Esophagus muscularis mucosa (tissue), 3 donors: Measurements from ENCODE around the gene SYTL2.

ENCODE experiments used
- POLR2A ChIP-seq: fragments of 450-650 bp; IDR thresholded peaks from one replicate; pipeline ENCODE4 v1.6.1; 2017; ENCODE audit warnings: antibody characterized with exemption, moderate library complexity, mild to moderate bottlenecking, low read depth
- POLR2AphosphoS5 ChIP-seq, 2 donors: sonication (generic); formaldehyde crosslinking; IDR thresholded peaks; one replicate each; pipeline ENCODE4 v1.6.1; 2017; ENCODE audit warnings: antibody characterized with exemption in 2 of 2
- TF ChIP-seq, protein P1 (sequence below), 3 experiments: fragments of 200-600 bp in 2 of 3; fragments of 450-650 bp in 1 of 3; sonication (generic) in 2 of 3; IDR thresholded peaks; one replicate each; pipeline ENCODE4 v1.5.1; 2017 to 2019; ENCODE audit warnings: antibody characterized with exemption in 3 of 3, mild to moderate bottlenecking in 2 of 3, moderate library complexity in 1 of 3

DNA sequence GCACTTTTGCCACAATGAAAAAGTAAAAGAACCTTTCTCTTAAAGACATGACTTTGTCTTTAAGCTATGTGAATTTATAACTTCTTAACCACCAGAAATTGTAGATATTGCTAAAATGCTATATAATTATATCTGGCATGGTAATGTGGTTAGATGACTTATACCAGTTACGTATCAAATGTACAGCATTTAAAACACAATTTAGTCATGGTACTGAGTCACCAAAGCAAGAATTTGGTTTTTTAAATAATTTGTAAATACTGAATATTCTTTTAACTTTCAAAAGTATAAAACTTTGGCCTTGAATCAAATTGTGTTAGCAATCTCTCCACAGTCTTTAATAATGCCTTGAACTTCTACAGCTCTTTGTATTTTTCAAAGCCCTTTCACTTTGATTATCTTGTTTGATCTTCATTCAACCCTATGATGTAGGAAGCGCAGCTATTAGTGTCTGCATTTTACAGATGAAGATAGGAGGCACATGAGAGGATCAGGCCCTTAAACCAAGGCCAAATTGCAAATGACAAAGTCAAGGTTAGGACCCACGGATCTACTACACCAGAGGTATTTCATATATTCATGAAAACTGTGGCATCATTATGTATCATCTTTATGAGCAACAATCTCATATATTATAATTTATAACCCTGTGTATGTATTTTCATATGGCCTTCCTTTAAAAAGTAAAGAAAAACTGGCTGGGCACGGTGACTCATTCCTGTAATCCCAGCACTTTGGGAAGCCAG, 4.4 kb upstream of the SYTL2 start:
- TF ChIP-seq, protein P1, sequence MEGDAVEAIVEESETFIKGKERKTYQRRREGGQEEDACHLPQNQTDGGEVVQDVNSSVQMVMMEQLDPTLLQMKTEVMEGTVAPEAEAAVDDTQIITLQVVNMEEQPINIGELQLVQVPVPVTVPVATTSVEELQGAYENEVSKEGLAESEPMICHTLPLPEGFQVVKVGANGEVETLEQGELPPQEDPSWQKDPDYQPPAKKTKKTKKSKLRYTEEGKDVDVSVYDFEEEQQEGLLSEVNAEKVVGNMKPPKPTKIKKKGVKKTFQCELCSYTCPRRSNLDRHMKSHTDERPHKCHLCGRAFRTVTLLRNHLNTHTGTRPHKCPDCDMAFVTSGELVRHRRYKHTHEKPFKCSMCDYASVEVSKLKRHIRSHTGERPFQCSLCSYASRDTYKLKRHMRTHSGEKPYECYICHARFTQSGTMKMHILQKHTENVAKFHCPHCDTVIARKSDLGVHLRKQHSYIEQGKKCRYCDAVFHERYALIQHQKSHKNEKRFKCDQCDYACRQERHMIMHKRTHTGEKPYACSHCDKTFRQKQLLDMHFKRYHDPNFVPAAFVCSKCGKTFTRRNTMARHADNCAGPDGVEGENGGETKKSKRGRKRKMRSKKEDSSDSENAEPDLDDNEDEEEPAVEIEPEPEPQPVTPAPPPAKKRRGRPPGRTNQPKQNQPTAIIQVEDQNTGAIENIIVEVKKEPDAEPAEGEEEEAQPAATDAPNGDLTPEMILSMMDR (IDR thresholded peaks at IDR 0.05) = no peak
- no peak for TF ChIP-seq POLR2A
- no peak for TF ChIP-seq POLR2AphosphoS5 (IDR thresholded peaks at IDR 0.05)
